GM18951 (cell line): Measurements from ENCODE around the gene RRH.
"Not testable (repeated sequence)": the region's sequence is repeated elsewhere in the genome, so short reads cannot be mapped to it uniquely, and the experiment has no call there.

ENCODE experiments used
- POLR2A ChIP-seq: IDR thresholded peaks from 4 replicates; pipeline ENCODE4 v1.6.1; 2011; ENCODE audit warnings: mild to moderate bottlenecking; ENCODE audit not compliant: insufficient read length, insufficient read depth; ENCODE audit errors: extremely low read depth
- in situ Hi-C: fragments of 300-500 bp; cut with MboI; formaldehyde crosslinking; loops from one replicate; pipeline ENCODE4 v1.12.0; 2022; ENCODE audit warnings: low sequenced_read_pairs, mixed read lengths, inconsistent platforms; ENCODE audit not compliant: unreplicated experiment

Gene RRH

DNA sequence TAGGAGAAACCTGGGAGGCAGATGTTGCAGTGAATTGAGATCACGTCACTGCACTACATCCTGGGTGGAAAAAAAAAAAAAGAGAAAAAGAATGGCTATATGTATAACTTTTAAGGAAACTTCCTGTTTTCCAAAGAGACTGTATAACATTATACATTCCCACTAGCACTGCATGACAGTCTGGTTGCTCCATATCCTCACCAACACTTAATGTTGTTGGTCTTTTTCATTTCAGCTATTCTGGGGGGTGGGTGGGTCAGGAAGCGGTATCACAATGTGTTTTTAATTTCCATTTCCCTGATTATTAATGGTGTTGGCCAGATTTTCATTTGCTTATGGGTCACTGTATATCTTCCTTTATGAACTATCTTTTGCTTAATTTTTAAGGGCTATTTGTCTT, 33.5 kb downstream of the RRH start:
- in situ Hi-C loops = no loop called here
- TF ChIP-seq POLR2A = no peak

DNA sequence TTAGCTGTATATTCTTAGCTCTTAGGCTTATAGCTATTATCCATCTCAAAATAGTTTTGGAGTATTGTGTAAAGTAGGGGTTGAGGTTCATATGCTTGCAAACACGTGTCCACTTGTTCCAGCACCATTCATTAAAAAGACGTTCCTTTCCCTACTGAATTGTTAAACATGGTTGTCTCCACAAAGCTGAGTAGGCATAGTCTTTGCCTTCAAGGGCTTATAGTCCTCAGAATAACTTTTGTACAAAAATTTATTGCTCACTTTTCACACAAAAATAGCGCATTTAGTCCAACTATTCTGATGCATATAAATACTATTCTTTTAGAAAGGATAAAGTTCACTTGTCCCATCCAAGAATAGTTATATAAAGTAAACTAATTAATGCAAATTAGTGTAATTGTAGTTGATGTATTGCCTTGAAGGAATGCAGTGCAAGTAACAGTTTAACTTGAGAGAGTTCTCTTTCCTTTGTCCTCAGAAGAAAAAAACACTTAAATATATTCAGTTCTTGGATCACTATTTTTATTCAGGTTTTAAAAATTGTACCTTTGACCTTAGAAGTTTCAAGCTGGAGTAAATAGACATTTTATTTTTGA, 34.2 kb downstream of the RRH start:
- no peak for TF ChIP-seq POLR2A
- in situ Hi-C loops = no loop called here

DNA sequence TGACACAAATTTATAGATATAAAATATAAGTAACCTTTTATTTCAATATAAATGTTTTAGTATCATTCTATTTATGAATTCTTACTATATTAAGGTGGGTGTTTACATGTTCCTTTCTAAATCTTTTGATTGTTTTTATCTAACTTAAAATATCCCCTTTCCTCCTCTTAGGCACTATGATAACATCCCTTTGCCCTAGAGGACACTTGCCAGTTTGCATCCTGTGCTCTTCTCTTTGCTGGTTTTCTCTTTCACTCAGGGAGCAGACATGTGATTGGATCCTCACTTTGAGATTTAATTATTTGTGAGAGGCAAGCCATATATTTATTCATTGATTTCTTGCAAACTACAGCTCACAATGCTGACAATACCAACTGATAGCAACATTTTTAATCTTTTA, 36.4 kb downstream of the RRH start:
- TF ChIP-seq POLR2A = no peak
- in situ Hi-C loops = no loop called here

DNA sequence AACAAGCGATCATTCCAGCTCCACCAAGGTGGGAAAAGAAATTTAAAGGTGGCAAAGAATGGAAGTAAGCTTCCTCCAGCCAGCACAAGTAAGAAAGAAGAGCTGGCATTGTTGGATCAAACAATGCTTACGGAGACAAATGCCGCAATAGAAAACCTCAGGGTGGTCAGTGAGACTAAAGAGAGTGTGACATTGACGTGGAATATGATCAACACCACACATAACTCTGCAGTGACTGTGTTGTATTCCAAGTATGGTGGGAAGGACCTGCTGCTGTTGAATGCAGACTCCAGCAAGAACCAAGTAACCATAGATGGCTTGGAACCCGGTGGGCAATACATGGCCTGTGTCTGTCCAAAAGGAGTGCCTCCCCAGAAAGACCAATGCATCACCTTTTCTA, 42.3 kb downstream of the RRH start:
- in situ Hi-C loops = no loop called here

DNA sequence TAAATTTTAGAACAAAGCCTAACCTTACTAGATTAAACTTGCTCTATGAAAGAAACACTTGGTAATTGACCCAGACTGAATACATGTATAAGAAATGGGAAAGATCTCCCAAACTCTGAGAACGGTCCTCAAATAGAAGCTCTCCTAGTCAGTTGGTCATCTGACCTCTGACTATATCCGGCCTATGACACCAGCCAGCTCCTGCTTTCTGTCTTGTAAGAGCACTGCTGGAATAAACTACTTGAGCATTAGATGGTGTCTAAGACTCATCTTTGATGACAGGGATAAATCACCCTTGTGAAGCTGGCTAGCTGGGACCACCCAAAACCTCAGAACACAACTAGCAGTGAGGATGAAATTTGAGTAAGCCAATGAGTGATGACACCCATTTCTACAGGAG, 44.3 kb downstream of the RRH start:
- in situ Hi-C loops = no loop called here
- no peak for TF ChIP-seq POLR2A

More for the DNA sequence above, 42.3 kb downstream of the RRH start:
- TF ChIP-seq POLR2A = no peak

DNA sequence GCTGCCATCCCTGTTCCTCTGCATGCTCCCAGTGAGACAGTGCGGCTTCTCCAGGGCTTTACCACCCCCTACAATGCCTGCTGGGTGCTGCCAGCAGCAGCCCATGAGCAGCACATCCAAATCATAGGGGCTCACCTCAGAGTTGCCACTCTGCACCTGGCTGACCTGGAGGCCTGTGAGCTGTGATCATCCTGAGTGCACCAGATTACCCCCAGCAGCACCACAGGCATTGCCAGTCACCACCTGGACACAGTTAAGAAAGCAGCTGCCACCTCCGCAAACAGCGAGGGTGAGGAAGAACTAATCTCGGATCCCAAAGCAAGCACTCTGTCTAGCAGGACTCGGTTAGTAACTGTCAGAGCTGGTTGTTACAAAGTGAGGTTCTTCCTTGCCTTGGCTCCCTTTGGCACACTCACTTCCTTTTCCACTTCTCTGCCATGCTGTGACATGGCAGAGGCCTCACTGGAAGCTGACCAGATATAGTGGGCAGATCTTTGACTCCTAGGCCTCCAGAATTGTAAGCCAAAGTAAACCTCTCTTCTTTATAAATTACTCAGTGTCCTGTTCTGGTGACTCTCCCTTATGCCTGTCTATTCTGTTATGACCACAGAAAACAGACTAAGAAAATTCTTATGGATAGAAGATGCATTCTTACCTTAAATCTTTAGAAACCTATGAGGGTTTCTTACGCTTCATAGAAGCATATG, 45.3 kb downstream of the RRH start:
- TF ChIP-seq POLR2A = no peak
- in situ Hi-C loops = no loop called here

DNA sequence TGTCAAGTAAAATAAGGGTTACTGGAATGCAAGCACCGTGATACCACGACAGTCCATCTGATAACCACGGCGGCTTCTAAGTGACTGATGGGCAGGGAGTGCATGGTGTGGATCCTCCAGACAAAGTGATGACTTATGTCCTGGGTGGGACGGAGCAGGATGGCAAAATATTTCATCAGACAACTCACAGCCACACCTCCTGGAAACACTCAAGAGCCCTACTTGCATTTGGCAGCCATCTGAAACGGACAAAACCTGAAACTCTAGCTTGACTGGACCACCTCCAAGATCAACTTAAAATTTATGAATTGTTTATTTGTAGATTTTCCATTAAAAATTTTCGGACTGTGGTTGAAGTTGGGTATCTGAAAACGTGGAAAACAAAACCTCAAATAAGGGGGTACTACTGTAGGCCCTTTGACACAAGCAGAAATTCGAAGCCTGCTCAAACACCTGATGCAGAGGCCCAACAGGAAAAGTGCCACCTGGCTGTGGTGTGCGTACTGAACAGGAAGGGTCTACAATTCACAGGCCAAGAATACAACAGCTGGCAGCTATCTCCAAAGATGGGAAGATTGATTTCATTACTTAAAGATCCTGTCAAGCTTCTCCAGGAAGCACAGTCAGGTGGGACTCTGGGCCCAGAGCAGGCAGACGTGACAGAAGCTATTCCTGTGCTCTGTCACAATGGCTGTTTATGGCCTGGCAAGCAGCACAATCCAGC, 46.2 kb downstream of the RRH start:
- in situ Hi-C loops = no loop called here
- TF ChIP-seq POLR2A = no peak

DNA sequence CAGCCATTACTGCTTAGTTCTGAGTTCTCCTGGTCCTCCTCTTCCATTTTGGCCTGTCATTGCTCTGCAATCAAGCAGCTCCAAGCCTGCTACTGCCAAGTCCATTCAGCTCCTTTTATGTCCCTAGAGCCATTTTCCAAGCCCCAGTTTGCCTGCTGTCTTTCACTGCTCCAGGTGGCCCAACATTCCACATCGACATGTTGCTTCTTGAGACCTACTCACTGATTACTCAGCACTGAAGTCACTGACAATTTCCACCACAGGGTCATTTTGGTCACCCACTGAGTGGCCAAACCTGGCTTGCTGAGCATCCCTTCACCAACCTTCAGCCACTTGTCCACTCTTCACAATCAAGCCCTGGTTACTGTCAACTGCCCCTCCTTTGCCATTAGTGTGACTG, 47.3 kb downstream of the RRH start:
- in situ Hi-C loops = no loop called here
- no peak for TF ChIP-seq POLR2A

DNA sequence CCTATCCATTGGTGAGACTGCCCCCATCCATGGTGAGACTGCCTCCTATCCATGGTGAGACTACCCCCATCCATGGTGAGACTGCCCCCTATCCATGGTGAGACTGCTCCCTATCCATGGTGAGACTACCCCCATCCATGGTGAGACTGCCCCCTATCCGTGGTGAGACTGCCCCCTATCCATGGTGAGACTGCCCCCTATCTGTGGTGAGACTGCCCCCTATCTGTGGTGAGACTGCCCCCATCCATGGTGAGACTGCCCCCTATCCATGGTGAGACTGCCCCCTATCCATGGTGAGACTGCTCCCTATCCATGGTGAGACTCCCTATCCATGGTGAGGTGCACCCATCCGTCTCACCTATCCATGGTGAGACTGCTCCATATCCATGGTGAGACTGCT, 47.8 kb downstream of the RRH start:
- in situ Hi-C loops = not testable (repeated sequence)

DNA sequence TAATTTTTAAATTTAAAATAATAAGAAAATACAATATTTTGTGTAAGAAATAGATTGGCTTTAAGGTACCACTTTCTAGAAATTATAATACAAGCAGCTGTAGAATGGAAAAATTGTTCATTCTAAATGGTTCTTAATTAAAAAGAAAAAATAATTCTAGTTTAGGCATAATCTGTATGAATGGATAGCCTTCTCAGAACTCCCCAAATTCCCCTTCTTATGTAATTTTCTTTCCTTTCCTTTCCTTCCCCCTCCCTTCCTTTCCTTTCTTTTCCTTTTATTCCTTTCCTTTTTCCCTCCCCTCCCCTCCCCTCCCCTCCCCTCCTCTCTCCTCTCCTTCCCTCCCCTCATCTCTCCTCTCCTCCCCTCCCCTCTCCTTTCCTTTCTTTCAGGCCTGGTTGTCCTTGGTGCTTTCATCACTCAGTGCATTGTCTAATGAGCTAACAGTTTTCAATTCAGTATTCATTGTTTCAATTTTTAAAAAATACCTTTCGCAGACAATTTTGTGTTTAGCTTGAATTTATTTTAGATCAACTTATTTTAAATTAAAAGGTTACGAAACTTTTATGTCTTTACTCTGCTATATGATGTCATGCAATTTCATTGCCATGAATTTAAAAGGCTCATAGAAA, 49.0 kb downstream of the RRH start:
- no peak for TF ChIP-seq POLR2A
- in situ Hi-C loops = no loop called here

DNA sequence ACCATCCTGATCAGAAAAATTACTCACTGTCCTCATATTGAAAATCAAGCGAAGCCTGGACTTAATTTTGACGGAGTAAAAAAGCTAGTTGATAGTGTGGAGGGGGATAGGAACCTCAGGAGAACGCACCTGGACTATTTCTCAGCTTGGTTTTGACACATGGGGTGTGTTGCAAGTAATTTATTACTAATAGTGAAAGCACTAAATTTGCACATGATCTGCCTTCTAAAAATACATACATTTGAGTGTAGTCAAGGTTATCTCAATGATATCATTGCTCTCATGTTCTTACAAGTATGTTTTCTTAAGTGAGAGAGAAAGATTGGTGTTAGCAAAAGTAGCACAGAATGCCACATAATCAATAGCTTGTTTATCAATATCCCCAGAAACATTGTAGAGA, 49.6 kb downstream of the RRH start:
- TF ChIP-seq POLR2A = no peak
- in situ Hi-C loops = no loop called here

DNA sequence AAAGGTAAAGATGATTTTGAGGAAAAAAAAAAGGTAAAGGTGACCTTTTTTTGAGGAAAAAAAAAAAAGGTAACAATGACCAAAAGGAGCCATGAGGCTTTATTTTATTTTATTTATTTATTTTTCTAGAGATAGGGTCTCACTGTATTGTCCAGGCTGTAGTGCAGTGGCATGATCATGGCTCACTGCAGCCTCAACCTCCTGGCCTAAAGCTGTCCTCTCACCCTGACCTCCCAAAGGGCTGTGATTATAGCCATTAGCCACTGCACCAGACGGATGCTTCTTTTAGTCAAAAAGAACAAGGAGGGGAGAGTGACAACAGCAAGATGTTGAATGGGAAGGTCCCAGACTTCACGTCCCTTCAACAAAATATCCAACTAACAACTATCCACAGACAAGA, 50.6 kb downstream of the RRH start:
- no peak for TF ChIP-seq POLR2A
- in situ Hi-C loops = no loop called here

DNA sequence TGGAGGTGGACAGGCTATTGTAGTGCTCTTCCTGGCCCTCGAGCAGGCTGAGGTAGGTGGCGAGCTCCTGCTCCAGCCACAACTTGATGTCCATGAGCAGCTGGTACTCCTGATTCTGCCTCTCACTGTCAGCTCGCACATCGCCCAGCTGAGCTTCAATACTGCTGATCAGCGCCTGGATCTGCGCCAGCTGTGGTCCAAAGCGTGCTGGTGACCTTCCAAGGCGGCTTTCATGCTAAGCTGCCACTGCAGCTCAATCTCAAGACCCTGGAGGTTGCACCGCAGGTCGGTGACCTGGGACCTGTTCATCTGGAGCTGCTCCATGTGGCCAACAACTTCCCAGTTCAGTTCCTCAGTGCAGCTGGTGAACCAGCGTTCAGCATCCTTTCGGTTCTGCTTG, 51.3 kb downstream of the RRH start:
- in situ Hi-C loops = no loop called here
- TF ChIP-seq POLR2A = no peak

DNA sequence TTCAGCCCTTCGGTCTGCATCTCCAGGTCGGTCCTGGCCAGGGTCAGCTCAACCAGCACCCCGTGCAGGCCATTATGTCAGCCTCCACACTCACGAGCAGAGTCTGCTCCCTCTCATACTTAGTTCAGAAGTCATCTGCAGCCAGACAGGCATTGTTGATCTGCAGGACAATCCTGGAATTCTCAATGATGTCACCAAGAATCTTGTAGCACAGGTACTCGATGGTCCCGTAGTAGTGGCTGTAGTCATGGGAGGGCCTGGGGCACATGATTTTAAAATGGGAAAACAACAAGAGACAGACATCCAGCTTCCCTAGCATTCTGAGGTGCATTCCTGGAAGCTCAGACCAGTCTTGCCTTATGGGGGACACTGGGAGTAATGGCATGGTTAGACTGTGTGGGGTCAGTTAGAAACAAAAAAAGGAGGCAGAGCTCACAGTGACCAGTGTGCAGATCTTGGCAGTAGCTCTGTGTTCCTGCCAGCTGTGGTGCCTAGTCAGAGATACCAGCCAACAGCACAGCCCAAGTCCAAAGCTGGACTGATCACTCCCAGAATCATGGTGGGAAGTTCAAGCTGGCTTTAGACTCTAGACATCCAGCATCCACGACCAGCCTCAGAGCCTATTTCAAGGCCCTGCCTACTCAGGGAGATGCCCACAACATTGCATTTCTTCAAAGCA, 52.0 kb downstream of the RRH start:
- in situ Hi-C loops = no loop called here
- TF ChIP-seq POLR2A = no peak

DNA sequence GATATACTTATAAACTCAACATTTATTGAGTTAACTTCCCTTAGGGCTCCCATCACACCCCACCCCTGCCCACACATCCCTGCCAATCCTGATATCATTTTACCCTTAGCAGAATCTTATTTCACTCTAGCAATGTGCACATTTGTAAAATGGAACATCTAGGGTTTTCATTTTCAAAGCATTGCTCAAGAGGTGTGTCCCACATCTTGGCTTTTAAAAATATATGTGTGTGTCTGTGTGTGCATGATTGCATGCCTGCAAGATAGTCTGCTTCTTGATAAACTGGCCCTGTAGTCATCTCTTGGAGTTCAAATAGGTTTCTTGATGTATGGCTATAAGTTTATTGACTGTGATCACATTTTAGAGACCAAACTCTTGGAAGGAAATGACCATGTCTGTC, 58.5 kb downstream of the RRH start:
- TF ChIP-seq POLR2A = no peak
- in situ Hi-C loops = no loop called here
